ENCODE data around the gene SLC38A7.
"Not testable (repeated sequence)": the region's sequence is repeated elsewhere in the genome, so short reads cannot be mapped to it uniquely, and the experiment has no call there.

Gene SLC38A7

GRCh38 chr16:58638148-58639036, 46.2 kb downstream of the SLC38A7 start:
- FAIRE-seq = peak; percentile 95
- peak; percentile 83 for DNase-seq (ENCODE audit: insufficient read length, low spot score)

DNA sequence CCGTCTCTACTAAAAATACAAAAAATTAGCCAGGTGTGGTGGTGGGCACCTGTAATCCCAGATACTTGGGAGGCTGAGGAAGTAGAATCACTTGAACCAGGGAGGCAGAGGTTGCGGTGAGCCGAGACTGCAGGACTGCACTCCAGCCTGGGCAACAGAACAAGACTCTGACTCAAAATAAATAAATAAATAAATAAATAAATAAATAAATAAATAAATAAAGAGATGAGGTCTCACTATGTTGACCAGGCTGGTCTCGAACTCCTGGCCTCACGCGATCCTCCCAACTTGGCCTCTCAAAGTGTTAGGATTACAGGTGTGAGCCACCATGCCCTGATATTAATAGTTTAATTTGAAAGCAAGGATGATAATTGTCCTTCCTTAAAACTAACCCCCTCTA, 47.5 kb downstream of the SLC38A7 start:
- not testable (repeated sequence) for DNase-seq (ENCODE audit: insufficient read length, low spot score); FAIRE-seq

GRCh38 chr16:58636466-58636865, 48.1 kb downstream of the SLC38A7 start:
- FAIRE-seq (no peak), DNase-seq (ENCODE audit: insufficient read length, low spot score) (no peak)

DNA sequence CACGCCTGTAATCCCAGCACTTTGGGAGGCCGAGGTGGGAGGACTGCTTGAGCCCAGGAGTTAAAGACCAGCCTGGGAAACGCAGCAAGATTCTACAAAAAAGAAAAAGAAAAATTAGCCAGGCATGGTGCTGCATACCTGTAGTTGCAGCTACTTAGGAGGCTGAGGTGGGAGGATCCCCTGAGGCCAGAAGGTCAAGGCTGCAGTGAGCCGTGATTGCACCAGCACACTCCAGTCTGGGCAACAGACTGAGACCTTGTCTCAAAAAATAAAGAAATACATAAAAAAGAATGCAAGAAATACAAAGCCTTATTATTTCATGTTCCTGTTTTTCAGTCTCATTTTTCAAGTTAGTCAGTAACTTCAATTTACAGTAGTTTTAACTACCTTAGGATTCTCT, 49.1 kb downstream of the SLC38A7 start:
- DNase-seq (ENCODE audit: insufficient read length, low spot score) = no peak
- FAIRE-seq = no peak

DNA sequence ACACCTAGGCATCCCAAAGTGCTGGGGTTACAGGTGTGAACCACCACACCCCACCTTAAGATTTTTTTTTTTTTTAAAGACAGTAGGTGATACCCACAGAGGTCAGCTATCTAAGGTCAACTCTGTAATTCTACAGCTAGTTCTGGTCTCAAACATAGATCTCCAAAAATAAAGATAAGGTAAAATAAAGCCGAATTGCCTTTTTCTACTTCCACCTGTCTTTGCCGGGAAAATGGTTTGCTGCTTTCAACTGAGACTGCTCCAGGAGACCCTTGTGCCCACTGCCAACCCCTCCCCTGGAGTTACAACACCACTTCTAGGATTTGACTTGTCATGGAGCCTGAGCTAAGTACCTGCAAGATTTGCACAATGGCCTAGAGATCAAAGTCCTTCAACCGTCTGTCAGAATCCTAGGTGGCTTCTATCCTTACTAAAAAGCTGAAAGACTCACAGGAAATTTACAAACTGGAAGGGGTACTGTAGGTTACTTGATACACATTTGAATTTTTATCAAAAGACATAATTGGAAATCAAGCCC, 50.2 kb downstream of the SLC38A7 start:
- DNase-seq (ENCODE audit: insufficient read length, low spot score) (no peak), FAIRE-seq (no peak)

DNA sequence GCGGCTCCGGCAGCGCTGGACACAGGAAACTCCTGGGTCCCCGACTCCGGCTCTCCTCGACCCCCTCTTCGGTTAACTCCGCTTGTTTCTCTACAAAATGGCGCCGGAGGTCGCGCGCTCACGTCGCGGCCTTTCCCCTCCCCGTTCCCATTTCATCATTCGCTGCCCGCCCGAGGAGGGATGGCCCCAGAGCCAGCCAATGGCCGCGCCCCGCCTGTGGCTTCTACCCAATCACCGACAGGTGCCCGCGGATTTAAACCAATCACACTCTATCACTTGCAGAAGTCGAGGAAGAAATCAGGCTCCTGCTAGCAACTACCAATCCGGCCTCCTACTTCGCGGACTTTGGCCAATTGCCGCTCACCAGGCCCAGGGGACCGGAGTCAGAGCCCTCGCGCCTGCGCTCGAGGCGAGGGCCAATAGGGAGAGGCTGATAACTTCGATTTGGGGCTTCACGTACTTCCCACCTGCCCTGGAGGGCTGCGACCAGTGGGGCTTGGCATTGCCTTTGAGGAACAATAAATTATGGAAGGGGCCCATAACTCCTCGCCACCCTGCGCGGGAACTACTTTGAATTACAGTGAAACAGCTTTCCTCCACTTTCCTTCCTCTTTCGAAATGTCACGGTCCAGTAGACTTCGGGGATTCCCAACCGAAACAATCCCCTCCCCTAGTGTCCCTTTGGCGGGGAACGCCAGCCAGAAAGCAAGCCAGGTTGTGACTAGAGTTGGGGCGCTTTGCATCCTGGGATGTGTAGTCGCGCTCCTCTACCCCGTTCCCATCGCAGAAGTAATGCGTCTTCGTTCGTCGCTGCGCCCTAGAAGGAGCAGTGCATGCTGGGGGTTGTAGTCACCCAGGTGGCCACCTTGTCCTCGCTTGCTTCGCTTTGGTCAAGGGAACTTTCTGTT, 54.6 kb downstream of the SLC38A7 start, which contains the start of gene CNOT1:
CNOT1 (minus strand) TSS at position 94 of the 908 bp plus-strand sequence. CDS start 30,489 bp downstream, outside the sequence.
- FAIRE-seq = peak; percentile 99
- peak; percentile 99 for DNase-seq (ENCODE audit: insufficient read length, low spot score)

- DNase-seq (ENCODE audit: insufficient read length, low spot score) (no peak), FAIRE-seq (no peak)
Measured at GRCh38 chr16:58628845-58629732, 55.5 kb downstream of the SLC38A7 start.

DNA sequence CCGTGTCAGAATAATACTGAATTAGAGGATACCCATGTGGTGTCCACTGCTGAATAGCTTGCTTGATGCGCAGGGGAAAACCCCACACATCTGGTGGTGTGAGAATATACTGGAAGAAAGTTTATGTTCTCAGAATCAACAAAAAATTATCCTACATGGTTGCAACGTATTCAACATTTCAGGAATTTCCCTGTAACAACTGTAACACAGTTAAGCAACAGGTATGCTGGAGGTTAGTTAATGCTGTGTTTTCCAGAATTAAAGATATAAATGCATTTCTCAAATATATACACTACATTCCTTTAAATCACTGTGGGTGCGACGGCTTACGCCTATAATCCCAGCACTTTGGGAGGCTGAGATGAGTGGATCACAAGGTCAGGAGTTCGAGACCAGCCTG, 60.4 kb downstream of the SLC38A7 start:
- DNase-seq (ENCODE audit: insufficient read length, low spot score) (no peak), FAIRE-seq (no peak)

DNA sequence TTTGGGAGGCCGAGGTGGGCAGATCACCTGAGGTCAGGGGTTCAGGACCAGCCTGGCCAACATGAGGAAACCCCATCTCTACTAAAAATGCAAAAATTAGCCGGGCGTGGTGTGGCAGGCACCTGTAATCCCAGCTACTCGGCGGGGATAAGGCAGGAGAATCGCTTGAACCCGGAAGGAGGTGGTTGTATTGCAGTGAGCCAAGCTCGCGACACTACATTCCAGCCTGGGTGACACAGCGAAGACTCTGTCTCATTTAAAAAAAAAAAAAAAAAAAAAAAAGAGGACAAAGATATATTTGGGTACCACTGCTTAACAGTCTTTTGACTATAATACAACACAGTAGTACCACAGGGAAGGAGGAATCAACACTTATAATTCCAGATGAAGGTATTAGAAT, 64.2 kb downstream of the SLC38A7 start:
- FAIRE-seq = peak; percentile 20
- DNase-seq (ENCODE audit: insufficient read length, low spot score) = no peak

GRCh38 chr16:58615280-58615679, 69.3 kb downstream of the SLC38A7 start:
- FAIRE-seq = no peak
- DNase-seq (ENCODE audit: insufficient read length, low spot score) = no peak
